Tibial nerve (tissue), 3 donors: ENCODE measurements around the gene CAMTA1.

Experiments
- CTCF ChIP-seq, 5 experiments: fragments of 200-600 bp in 3 of 5; fragments of 450-650 bp in 2 of 5; sonication (generic) in 3 of 5; IDR thresholded peaks; one replicate each; pipeline ENCODE4 v1.5.1; 2016 to 2019; ENCODE audit warnings: antibody characterized with exemption in 5 of 5, mild to moderate bottlenecking in 3 of 5, moderate library complexity in 2 of 5
- POLR2A ChIP-seq, 2 donors: fragments of 450-650 bp; IDR thresholded peaks; one replicate each; pipeline ENCODE4 v1.6.1; 2017; ENCODE audit warnings: antibody characterized with exemption in 2 of 2, mild to moderate bottlenecking in 2 of 2, moderate library complexity in 2 of 2

GRCh38 chr1:7405844-7406500 lies 620.7 kb downstream of the CAMTA1 start:
- TF ChIP-seq CTCF (IDR thresholded peaks at IDR 0.05), result no peak
- TF ChIP-seq POLR2A (IDR thresholded peaks at IDR 0.05), result no peak
